ENCODE results near the gene JMY. TPM values are rescaled to one million over a fixed set of nuclear protein-coding genes. Genes with fewer than 3 reads are reported as not detected.

JMY gene
- polyA plus RNA-seq, 1 of the 3 experiments (the other 2 are of a cell fraction): 1.7 TPM

DNA sequence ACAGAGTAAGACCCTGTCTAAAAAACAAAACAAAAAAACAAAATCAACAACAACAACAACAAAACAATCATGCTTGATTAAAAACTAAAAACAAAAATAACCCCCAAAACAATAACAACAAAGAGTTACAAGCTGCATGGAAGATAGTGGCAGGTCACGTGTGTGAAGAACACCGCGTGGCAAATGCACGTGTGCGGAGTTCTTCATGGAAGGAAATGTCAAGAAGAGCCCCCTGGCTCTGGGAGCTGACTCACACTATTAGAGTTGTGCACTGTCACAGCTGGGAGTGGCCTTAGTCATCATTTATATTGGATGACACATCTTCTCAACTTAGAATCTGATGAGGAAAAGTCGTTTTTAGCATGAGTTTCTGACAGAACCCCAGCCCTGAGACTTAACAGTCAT is 110.5 kb downstream of the JMY start:
- 81% methylated on average over 6 of the region's 6 CpGs for WGBS (ENCODE audit: low lambda C conversion rate)
- Histone ChIP-seq H3F3A (replicated peaks; ENCODE audit: insufficient read depth) (no peaks in the 10 kb centered on the region), H3K27ac (ENCODE audit: low read depth in 2 of 2, low read length in 1 of 2) (no peak overlapping the region), H3K4me2 (no peak overlapping the region), H3K4me3 (ENCODE audit: low read depth in 2 of 2, low read length in 1 of 2) (no peak overlapping the region), H2AFZ (ENCODE audit: low read depth) (no peak overlapping the region), H3K9me3 (no peaks in the 10 kb centered on the region), H3K27me3 (ENCODE audit: insufficient read depth) (no peaks in the 10 kb centered on the region), H3K4me1 (ENCODE audit: control insufficient read depth in 1 of 2, insufficient read depth in 2 of 2, low read depth in 1 of 2, low read length in 1 of 2) (no peaks in the 10 kb centered on the region), H3K9ac (no peak overlapping the region), H3K9me2 (no peaks in the 10 kb centered on the region), H4K20me1 (ENCODE audit: insufficient read depth) (no peaks in the 10 kb centered on the region), H3K79me2 (ENCODE audit: insufficient read depth) (no peaks in the 10 kb centered on the region), H3K36me3 (replicated peaks in 1 of 2; ENCODE audit: control insufficient read depth in 1 of 2, insufficient read depth in 2 of 2, low read length in 1 of 2) (no peaks in the 10 kb centered on the region)
- DNase-seq: no peak
- CTCF ChIA-PET: no interaction called here
- TF ChIP-seq RAD21 (IDR thresholded peaks at IDR 0.05; ENCODE audit: low read length): no peak
- TF ChIP-seq, protein P1, sequence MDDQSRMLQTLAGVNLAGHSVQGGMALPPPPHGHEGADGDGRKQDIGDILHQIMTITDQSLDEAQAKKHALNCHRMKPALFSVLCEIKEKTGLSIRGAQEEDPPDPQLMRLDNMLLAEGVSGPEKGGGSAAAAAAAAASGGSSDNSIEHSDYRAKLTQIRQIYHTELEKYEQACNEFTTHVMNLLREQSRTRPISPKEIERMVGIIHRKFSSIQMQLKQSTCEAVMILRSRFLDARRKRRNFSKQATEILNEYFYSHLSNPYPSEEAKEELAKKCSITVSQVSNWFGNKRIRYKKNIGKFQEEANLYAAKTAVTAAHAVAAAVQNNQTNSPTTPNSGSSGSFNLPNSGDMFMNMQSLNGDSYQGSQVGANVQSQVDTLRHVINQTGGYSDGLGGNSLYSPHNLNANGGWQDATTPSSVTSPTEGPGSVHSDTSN (IDR thresholded peaks at IDR 0.05): 0 out of 2 replicates have a peak, but pooled peaks have one; percentile 11
- POLR2A ChIA-PET: no interaction called here

DNA sequence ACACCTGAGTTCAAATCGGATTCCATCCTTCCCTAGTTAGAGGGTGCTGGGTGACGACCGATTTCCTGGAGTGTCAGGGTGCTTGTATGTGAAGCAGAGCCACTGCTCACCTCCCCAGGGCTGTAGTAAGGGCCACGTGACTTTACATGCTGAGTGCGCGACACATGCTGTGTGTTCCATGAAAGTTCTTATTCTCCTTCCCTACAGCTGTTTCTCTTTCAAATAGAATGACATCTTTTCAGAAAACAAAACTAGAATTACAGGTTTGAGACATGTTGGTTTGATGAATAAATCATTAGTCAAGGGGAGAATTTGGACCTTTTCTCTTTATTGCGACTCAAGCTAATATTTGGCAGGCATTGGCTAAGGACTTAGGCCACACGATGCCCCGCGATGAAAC is 113.1 kb downstream of the JMY start:
- TF ChIP-seq FOXJ3 (CRISPR knock-in tag; IDR thresholded peaks at IDR 0.05) (no peak), EZH2phosphoT487 (IDR thresholded peaks at IDR 0.05; ENCODE audit: borderline replicate concordance, low read depth) (no peak), ELF1 (IDR thresholded peaks at IDR 0.05) (no peak), YY1 (IDR thresholded peaks at IDR 0.05; ENCODE audit: low read depth) (no peak), TAF1 (IDR thresholded peaks at IDR 0.05; ENCODE audit: borderline replicate concordance, low read depth, low read length) (no peak), TEAD4 (IDR thresholded peaks at IDR 0.05; ENCODE audit: borderline replicate concordance, insufficient read depth) (no peak), SIN3A (IDR thresholded peaks at IDR 0.05; ENCODE audit: borderline replicate concordance, low read depth, low read length) (no peak), JUND (IDR thresholded peaks at IDR 0.05) (no peak)
- TF ChIP-seq, protein P2, sequence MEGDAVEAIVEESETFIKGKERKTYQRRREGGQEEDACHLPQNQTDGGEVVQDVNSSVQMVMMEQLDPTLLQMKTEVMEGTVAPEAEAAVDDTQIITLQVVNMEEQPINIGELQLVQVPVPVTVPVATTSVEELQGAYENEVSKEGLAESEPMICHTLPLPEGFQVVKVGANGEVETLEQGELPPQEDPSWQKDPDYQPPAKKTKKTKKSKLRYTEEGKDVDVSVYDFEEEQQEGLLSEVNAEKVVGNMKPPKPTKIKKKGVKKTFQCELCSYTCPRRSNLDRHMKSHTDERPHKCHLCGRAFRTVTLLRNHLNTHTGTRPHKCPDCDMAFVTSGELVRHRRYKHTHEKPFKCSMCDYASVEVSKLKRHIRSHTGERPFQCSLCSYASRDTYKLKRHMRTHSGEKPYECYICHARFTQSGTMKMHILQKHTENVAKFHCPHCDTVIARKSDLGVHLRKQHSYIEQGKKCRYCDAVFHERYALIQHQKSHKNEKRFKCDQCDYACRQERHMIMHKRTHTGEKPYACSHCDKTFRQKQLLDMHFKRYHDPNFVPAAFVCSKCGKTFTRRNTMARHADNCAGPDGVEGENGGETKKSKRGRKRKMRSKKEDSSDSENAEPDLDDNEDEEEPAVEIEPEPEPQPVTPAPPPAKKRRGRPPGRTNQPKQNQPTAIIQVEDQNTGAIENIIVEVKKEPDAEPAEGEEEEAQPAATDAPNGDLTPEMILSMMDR (IDR thresholded peaks at IDR 0.05): no peak
- no peaks in the 10 kb centered on the region for H4K20me1 ChIP-seq (ENCODE audit: insufficient read depth)
- no peak overlapping the region for H2AFZ ChIP-seq (ENCODE audit: low read depth)
- no peaks in the 10 kb centered on the region for H3K36me3 ChIP-seq (replicated peaks in 1 of 2; ENCODE audit: control insufficient read depth in 1 of 2, insufficient read depth in 2 of 2, low read length in 1 of 2)
- H3K27me3 ChIP-seq (ENCODE audit: insufficient read depth): no peaks in the 10 kb centered on the region
- no peaks in the 10 kb centered on the region for H3K9me2 ChIP-seq
- WGBS (ENCODE audit: low lambda C conversion rate): 92% methylated on average over 10 of the region's 10 CpGs
- no peaks in the 10 kb centered on the region for H3K9me3 ChIP-seq
- CTCF ChIA-PET: no interaction called here
- H3K4me3 ChIP-seq (ENCODE audit: low read depth in 2 of 2, low read length in 1 of 2): no peak overlapping the region
- no peak overlapping the region for H3K4me2 ChIP-seq
- DNase-seq: no peak
- no peaks in the 10 kb centered on the region for H3F3A ChIP-seq (replicated peaks; ENCODE audit: insufficient read depth)
- no peak overlapping the region for H3K9ac ChIP-seq
- no peaks in the 10 kb centered on the region for H3K79me2 ChIP-seq (ENCODE audit: insufficient read depth)
- H3K4me1 ChIP-seq (ENCODE audit: control insufficient read depth in 1 of 2, insufficient read depth in 2 of 2, low read depth in 1 of 2, low read length in 1 of 2): no peaks in the 10 kb centered on the region
- POLR2A ChIA-PET: no interaction called here
- no peak overlapping the region for H3K27ac ChIP-seq (ENCODE audit: low read depth in 2 of 2, low read length in 1 of 2)
